H1 (cell line): ENCODE results near the gene GPR17. TPM values are rescaled to one million over a fixed set of nuclear protein-coding genes. Genes with fewer than 3 reads are reported as not detected.

Source experiments
- CEBPB ChIP-seq: IDR thresholded peaks from 2 replicates; pipeline ENCODE4 v1.6.1; 2012; ENCODE audit warnings: low read depth, low read length
- CREB1 ChIP-seq: IDR thresholded peaks from 2 replicates; pipeline ENCODE4 v1.6.1; 2012; ENCODE audit warnings: inconsistent platforms
- CTBP2 ChIP-seq: IDR thresholded peaks from 2 replicates; pipeline ENCODE4 v1.7.0; 2011; ENCODE audit warnings: borderline replicate concordance, mild to moderate bottlenecking, moderate library complexity, mixed read lengths, low read length; ENCODE audit not compliant: insufficient read depth, insufficient read length
- HDAC2 ChIP-seq, 2 experiments: fragments of 300-600 bp in 1 of 2; sonication (generic) in 1 of 2; IDR thresholded peaks; 2 replicates each; pipeline ENCODE4 v1.6.1; 2011 to 2012; ENCODE audit warnings: low read depth in 2 of 2, low read length in 2 of 2, mild to moderate bottlenecking in 2 of 2, moderate library complexity in 2 of 2, borderline replicate concordance in 1 of 2, inconsistent platforms in 1 of 2
- HDAC6 ChIP-seq: IDR thresholded peaks from one replicate; pipeline ENCODE4 v1.7.1; 2012; ENCODE audit warnings: low read depth, mild to moderate bottlenecking, inconsistent platforms, low read length, moderate library complexity
- KDM4A ChIP-seq: IDR thresholded peaks from one replicate; pipeline ENCODE4 v1.7.1; 2012; ENCODE audit warnings: low read depth, mild to moderate bottlenecking, moderate library complexity, low read length, inconsistent platforms; ENCODE audit not compliant: severe bottlenecking
- NRF1 ChIP-seq: IDR thresholded peaks from 2 replicates; pipeline ENCODE4 v1.6.1; 2011; ENCODE audit warnings: mild to moderate bottlenecking, low read depth, low read length, improper control_type of control experiment
- POLR2AphosphoS5 ChIP-seq: IDR thresholded peaks from 2 replicates; pipeline ENCODE4 v1.6.1; 2011; ENCODE audit warnings: low read depth, low read length
- RFX5 ChIP-seq: IDR thresholded peaks from 2 replicates; pipeline ENCODE4 v1.6.1; 2011; ENCODE audit warnings: low read depth, low read length, improper control_type of control experiment, borderline replicate concordance
- SIN3A ChIP-seq, 2 experiments: IDR thresholded peaks in 1 of 2; conservative IDR thresholded peaks in 1 of 2; 2 replicates each; pipeline ENCODE4 v1.6.1; 2011 to 2012; ENCODE audit warnings: low read length in 2 of 2, improper control_type of control experiment in 1 of 2, low read depth in 1 of 2, mild to moderate bottlenecking in 1 of 2
- SIX5 ChIP-seq: IDR thresholded peaks from 2 replicates; pipeline ENCODE4 v1.6.1; 2011; ENCODE audit warnings: mild to moderate bottlenecking, low read depth, low read length
- SP2 ChIP-seq: IDR thresholded peaks from 2 replicates; pipeline ENCODE4 v1.6.1; 2012; ENCODE audit warnings: mild to moderate bottlenecking, low read length, inconsistent platforms
- SRF ChIP-seq: IDR thresholded peaks from 2 replicates; pipeline ENCODE4 v1.6.1; 2011; ENCODE audit warnings: mild to moderate bottlenecking, low read depth, low read length, moderate library complexity
- TBP ChIP-seq: IDR thresholded peaks from 2 replicates; pipeline ENCODE4 v1.6.1; 2011; ENCODE audit warnings: low read depth, low read length, improper control_type of control experiment
- TCF12 ChIP-seq: IDR thresholded peaks from 2 replicates; pipeline ENCODE4 v1.6.1; 2011; ENCODE audit warnings: low read depth, mild to moderate bottlenecking, low read length
- polyA plus RNA-seq, 7 experiments: library from polyadenylated mRNA; depleted of rRNA in 3 of 7; stranded (reverse) in 5 of 7; unstranded in 2 of 7; fragments of >200 nt in 5 of 7; fragments of 200-250 nt in 2 of 7; gene quantifications; 1 replicate in 5 of 7; 2 replicates in 1 of 7; 4 replicates in 1 of 7; pipeline versions ENCODE4 v1.2.1 to v1.2.3, GENCODE V29; 2011 to 2013; ENCODE audit warnings: missing spikeins in 2 of 7, mixed read lengths in 2 of 7
- total RNA-seq: library from RNA; stranded (reverse); fragmentation: NEBNext Ultra II Directional; extraction: Animal tissue kit (Norgen Biotek cat#: 25700); gene quantifications from 2 replicates; pipeline ENCODE4 v1.2.1, GENCODE V29; 2021
- TF ChIP-seq, protein P1 (sequence below): IDR thresholded peaks from 2 replicates; pipeline ENCODE4 v1.6.1; 2012; ENCODE audit warnings: inconsistent platforms
- TF ChIP-seq, protein P2 (sequence below): IDR thresholded peaks from 2 replicates; pipeline ENCODE4 v1.6.1; 2012; ENCODE audit warnings: low read length, inconsistent platforms
- TF ChIP-seq, protein P3 (sequence below), 3 experiments: IDR thresholded peaks; 1 replicate in 2 of 3; 2 replicates in 1 of 3; pipeline versions ENCODE4 v1.5.1 to v1.6.1; 2011; ENCODE audit warnings: low read length in 3 of 3, mild to moderate bottlenecking in 3 of 3, inconsistent platforms in 2 of 3, low read depth in 1 of 3, moderate library complexity in 1 of 3; ENCODE audit not compliant: insufficient read depth in 1 of 3; ENCODE audit errors: control extremely low read depth in 1 of 3
- TF ChIP-seq, protein P4 (sequence below): IDR thresholded peaks from 2 replicates; pipeline ENCODE4 v1.6.1; 2011; ENCODE audit warnings: low read length, improper control_type of control experiment

GPR17 gene
- total and polyA plus RNA-seq, 2 of the 8 experiments (the other 6 are each of a cell fraction or from before 2014, with no cell fraction given), result 0.03 TPM; not detected in 1

DNA sequence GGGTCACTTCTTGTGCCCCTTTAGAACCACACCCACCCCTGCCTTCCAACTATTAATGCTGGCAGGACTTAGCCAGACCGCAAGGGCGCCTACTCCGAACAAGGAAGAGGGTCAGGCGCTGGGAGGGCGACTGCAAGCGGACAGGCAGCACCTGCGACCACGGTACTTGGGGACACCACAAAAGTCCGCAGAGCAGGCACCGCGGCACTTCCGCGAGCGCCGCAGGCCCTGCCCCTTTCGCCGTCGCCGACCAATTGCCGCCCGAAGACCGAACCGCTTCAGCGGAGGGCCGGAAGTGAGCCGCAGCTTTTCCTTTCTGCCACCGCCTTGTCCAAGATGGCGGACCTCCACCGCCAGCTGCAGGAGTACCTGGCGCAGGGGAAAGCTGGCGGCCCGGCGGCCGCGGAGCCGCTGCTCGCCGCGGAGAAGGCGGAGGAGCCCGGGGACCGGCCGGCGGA is 55.3 kb downstream of the GPR17 start, which contains the start of gene SFT2D3 (continued):
- TF ChIP-seq TCF12 (0 out of 2 replicates have a peak, but pooled peaks have one; percentile 20), SIN3A (conservative IDR thresholded peaks at IDR 0.05 in 1 of 2, IDR thresholded peaks at IDR 0.05 in 1 of 2; ENCODE audit: low read depth in 1 of 2, low read length in 2 of 2) (no peak; a peak in 1 of 4 replicates), CEBPB (no peak), SP2 (no peak), KDM4A (peak; percentile 43), HDAC6 (no peak), CREB1 (peak; percentile 33; the same call in 1 of the 2 replicates), SIX5 (no peak), TBP (peak; percentile 92), RFX5 (no peak), SRF (no peak), NRF1 (no peak), POLR2AphosphoS5 (peak; percentile 96), HDAC2 (IDR thresholded peaks at IDR 0.05; ENCODE audit: borderline replicate concordance in 1 of 2, low read depth in 2 of 2, low read length in 2 of 2) (no peak), CTBP2 (no peak)
- TF ChIP-seq, protein P1, sequence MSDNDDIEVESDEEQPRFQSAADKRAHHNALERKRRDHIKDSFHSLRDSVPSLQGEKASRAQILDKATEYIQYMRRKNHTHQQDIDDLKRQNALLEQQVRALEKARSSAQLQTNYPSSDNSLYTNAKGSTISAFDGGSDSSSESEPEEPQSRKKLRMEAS, result peak; percentile 51
- TF ChIP-seq, protein P2, sequence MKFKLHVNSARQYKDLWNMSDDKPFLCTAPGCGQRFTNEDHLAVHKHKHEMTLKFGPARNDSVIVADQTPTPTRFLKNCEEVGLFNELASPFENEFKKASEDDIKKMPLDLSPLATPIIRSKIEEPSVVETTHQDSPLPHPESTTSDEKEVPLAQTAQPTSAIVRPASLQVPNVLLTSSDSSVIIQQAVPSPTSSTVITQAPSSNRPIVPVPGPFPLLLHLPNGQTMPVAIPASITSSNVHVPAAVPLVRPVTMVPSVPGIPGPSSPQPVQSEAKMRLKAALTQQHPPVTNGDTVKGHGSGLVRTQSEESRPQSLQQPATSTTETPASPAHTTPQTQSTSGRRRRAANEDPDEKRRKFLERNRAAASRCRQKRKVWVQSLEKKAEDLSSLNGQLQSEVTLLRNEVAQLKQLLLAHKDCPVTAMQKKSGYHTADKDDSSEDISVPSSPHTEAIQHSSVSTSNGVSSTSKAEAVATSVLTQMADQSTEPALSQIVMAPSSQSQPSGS, result no peak
- TF ChIP-seq, protein P3, sequence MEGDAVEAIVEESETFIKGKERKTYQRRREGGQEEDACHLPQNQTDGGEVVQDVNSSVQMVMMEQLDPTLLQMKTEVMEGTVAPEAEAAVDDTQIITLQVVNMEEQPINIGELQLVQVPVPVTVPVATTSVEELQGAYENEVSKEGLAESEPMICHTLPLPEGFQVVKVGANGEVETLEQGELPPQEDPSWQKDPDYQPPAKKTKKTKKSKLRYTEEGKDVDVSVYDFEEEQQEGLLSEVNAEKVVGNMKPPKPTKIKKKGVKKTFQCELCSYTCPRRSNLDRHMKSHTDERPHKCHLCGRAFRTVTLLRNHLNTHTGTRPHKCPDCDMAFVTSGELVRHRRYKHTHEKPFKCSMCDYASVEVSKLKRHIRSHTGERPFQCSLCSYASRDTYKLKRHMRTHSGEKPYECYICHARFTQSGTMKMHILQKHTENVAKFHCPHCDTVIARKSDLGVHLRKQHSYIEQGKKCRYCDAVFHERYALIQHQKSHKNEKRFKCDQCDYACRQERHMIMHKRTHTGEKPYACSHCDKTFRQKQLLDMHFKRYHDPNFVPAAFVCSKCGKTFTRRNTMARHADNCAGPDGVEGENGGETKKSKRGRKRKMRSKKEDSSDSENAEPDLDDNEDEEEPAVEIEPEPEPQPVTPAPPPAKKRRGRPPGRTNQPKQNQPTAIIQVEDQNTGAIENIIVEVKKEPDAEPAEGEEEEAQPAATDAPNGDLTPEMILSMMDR (IDR thresholded peaks at IDR 0.05; ENCODE audit: control extremely low read depth in 1 of 3, insufficient read depth in 1 of 3, low read depth in 1 of 3, low read length in 3 of 3), result no peak
- TF ChIP-seq, protein P4, sequence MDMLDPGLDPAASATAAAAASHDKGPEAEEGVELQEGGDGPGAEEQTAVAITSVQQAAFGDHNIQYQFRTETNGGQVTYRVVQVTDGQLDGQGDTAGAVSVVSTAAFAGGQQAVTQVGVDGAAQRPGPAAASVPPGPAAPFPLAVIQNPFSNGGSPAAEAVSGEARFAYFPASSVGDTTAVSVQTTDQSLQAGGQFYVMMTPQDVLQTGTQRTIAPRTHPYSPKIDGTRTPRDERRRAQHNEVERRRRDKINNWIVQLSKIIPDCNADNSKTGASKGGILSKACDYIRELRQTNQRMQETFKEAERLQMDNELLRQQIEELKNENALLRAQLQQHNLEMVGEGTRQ, result no peak
